T-helper 1 cell treated with Interleukin-12 subunit alpha and Interleukin-12 subunit beta and Interleukin-4 antibody, amounts not matched to agents 30 ng/mL and 1 ng/mL, for 36 hours (primary cell): Measurements from ENCODE around the gene UNCX. TPM values are rescaled to one million over a fixed set of nuclear protein-coding genes. Genes with fewer than 3 reads are reported as not detected.
"Not testable (repeated sequence)": the region's sequence is repeated elsewhere in the genome, so short reads cannot be mapped to it uniquely, and the experiment has no call there.

Source experiments
- intact Hi-C: fragments of 100-400 bp; cut with micrococcal nuclease; formaldehyde crosslinking; loops from one replicate; pipeline ENCODE4 v1.15.1; 2024
- total RNA-seq: library from RNA; stranded (reverse); gene quantifications from 2 replicates; pipeline ENCODE4 v1.2.3, GENCODE V29; 2022

The UNCX gene
- total RNA-seq, 1 donor from 2014 or later, result not detected

- intact Hi-C loops, result no loop called here
These were observed 22.6 kb downstream of the UNCX start for GRCh38 chr7:1255080-1255816.

GRCh38 chr7:1255817-1256340, 23.2 kb downstream of the UNCX start:
- intact Hi-C loops, result no loop called here

GRCh38 chr7:1256621-1257020, 23.9 kb downstream of the UNCX start:
- intact Hi-C loops, result no loop called here

GRCh38 chr7:1257221-1257620, 24.5 kb downstream of the UNCX start:
- intact Hi-C loops, result no loop called here

GRCh38 chr7:1257863-1258262, 25.2 kb downstream of the UNCX start:
- intact Hi-C loops, result no loop called here

GRCh38 chr7:1259621-1260243, 27.1 kb downstream of the UNCX start:
- intact Hi-C loops, result no loop called here

GRCh38 chr7:1260244-1260635, 27.6 kb downstream of the UNCX start:
- intact Hi-C loops, result no loop called here

- intact Hi-C loops, result not testable (repeated sequence)
These were observed 28.4 kb downstream of the UNCX start for GRCh38 chr7:1261036-1261435.

- intact Hi-C loops, result no loop called here
These were observed 29.8 kb downstream of the UNCX start for GRCh38 chr7:1262441-1262840.

- intact Hi-C loops, result no loop called here
These were observed 30.8 kb downstream of the UNCX start for GRCh38 chr7:1263391-1263951.

- intact Hi-C loops, result no loop called here
These were observed 31.9 kb downstream of the UNCX start for GRCh38 chr7:1264345-1265280.

- intact Hi-C loops, result no loop called here
These were observed 34.6 kb downstream of the UNCX start for GRCh38 chr7:1267016-1267900.

- intact Hi-C loops, result no loop called here
These were observed 35.6 kb downstream of the UNCX start for GRCh38 chr7:1268076-1268815.

GRCh38 chr7:1268866-1269265, 36.2 kb downstream of the UNCX start:
- intact Hi-C loops, result no loop called here

GRCh38 chr7:1269336-1269890, 36.7 kb downstream of the UNCX start:
- intact Hi-C loops, result no loop called here

- intact Hi-C loops, result no loop called here
These were observed 37.5 kb downstream of the UNCX start for GRCh38 chr7:1270181-1270580.

GRCh38 chr7:1271046-1271445, 38.4 kb downstream of the UNCX start:
- intact Hi-C loops, result no loop called here

GRCh38 chr7:1271656-1272055, 39.0 kb downstream of the UNCX start:
- intact Hi-C loops, result no loop called here

GRCh38 chr7:1272136-1272535, 39.5 kb downstream of the UNCX start:
- intact Hi-C loops, result not testable (repeated sequence)
